Measurements from ENCODE around the gene SYNC.

SYNC gene

DNA sequence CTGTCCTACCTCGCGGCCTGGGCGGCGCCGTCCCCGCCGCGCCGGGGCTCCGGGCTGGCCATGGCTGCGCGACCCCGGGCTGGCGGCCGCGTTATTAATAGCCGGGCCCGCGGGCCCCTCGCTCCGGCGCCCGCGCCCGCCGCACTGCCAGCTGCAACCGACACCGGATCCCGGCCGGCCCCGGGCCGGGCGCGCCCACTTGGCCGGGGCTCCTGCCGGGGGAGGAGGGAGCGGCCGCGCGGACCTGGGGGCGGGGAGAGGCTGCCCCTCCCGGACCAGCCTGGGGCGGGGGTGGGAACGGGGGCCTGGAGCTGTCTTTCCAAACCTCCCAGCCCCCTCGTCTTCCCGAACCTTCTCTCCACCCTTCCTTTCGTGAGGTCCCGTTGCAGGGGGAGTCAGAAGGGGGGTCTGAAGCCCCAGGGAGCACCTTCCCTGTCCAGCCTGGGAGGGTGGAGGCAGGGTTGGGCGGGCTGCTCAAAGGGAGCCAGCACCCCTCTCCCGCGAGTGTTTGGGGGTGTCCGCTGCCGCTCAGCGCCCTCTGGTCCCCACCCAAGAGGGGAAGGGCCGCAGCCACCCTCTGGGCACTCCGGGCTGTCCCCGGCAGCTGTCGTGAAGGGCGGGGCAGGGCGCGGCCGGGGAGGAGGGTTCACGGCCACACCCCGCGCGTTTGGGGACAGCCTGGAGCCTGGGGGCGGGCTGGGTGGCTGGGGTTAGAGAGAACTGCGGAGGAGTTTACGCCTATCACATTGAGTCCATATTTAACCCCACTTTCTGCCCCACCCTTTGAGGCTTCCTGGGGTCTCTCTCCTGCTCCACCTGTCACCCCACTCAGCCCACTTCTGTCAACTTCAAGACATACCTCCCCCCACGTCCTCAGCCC lies at the start of gene SYNC:
TSS of gene SYNC (minus strand) at position 172 of the 880 bp plus-strand sequence. CDS start at position 62, 110 bp downstream.
- H3K36me3 ChIP-seq, result no peaks in the 10 kb centered on the region
- peaks cover 43% of the 10 kb centered on the region for H3K27me3 ChIP-seq
- H4K20me1 ChIP-seq, result peaks cover 15% of the 10 kb centered on the region; the same call in 1 of the 2 replicates
- H3K9me3 ChIP-seq, result no peaks in the 10 kb centered on the region
- H3K4me3 ChIP-seq, result peak within 1 kb of the TSS; percentile 66
- no peak for TF ChIP-seq Cebpa-rat (IDR thresholded peaks at IDR 0.05)
- H3K4me2 ChIP-seq, result peak within 1 kb of the TSS; percentile 98
- H3K4me1 ChIP-seq, result peaks cover 43% of the 10 kb centered on the region
- H3K9ac ChIP-seq, result peak within 1 kb of the TSS; percentile 38; the same call in 1 of the 2 replicates
- H3K27ac ChIP-seq, result no peak within 1 kb of the TSS

DNA sequence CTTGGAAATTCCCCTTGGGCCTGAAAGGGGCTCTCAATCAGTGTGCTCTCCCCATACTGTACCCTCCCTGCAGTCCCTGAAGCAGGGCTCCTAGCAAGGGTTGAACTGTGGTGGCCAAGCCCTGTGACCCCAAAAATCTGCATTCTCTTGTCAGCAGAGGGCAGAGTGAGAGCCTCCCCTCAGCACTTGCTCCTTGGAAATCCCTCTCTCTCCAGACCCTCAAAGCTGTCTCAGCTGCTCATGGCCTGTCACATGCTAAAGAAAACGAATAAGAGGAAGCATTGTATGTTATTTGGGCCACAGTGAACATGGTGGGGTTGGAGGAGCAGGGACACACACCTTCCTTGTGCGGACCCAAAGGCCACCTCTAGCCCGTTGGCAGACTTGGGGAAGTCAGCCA lies 47.2 kb upstream of the SYNC start:
- Histone ChIP-seq H3K27me3 (no peaks in the 10 kb centered on the region), H3K9ac (no peak overlapping the region), H3K27ac (no peak overlapping the region), H4K20me1 (no peaks in the 10 kb centered on the region), H3K4me3 (no peak overlapping the region), H3K9me3 (no peaks in the 10 kb centered on the region), H3K36me3 (no peaks in the 10 kb centered on the region), H3K4me1 (peaks cover 35% of the 10 kb centered on the region), H3K4me2 (no peak overlapping the region)
- no peak for TF ChIP-seq Cebpa-rat (IDR thresholded peaks at IDR 0.05)

DNA sequence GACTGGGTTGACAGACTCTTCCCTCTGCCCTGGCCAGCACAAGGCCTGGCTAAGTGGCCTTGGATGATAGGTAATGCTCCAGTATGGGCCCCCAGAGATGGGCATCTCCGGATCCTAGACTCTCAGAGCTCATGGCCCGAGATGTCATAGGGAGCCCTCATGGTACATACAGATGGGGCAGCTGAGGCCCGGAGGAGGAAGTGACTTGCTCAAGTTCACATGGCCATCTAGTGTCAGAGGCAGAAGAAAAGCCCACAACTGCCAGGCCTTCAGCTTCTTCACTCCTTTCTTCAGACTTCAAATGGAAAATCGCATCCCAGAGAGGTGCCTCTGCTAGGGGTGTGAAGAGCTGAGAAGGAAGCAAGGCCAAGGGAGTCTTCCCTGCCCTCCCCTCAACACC lies 46.8 kb upstream of the SYNC start:
- no peaks in the 10 kb centered on the region for H3K36me3 ChIP-seq
- H3K27ac ChIP-seq, result no peak overlapping the region
- H4K20me1 ChIP-seq, result no peaks in the 10 kb centered on the region
- no peaks in the 10 kb centered on the region for H3K27me3 ChIP-seq
- H3K9me3 ChIP-seq, result no peaks in the 10 kb centered on the region
- H3K4me3 ChIP-seq, result no peak overlapping the region
- H3K9ac ChIP-seq, result no peak overlapping the region
- peaks cover 38% of the 10 kb centered on the region for H3K4me1 ChIP-seq
- peak overlapping the region; percentile 6; the same call in 1 of the 2 replicates for H3K4me2 ChIP-seq
- TF ChIP-seq Cebpa-rat (IDR thresholded peaks at IDR 0.05), result no peak

DNA sequence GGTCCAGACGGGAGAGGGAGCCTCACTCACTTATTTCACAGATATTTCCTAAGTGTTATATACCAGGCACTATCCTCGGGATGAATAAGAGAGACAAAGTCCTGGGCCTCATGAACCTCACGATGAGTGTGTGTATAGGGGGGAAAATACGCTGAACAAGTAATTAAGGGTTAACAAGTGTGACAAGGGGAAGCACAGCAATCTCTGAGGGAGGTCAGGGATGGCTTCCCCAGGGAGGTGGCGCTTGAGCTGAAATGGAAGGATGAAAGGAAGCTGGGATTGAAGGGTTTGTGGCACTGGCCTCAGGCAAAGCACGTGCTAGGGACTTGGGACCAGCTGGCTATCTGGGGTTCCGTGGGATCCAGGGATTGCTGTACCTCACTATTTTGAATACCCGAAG lies 46.4 kb upstream of the SYNC start:
- no peak for TF ChIP-seq Cebpa-rat (IDR thresholded peaks at IDR 0.05)
- peak overlapping the region; percentile 6; the same call in 1 of the 2 replicates for H3K4me2 ChIP-seq
- H3K27me3 ChIP-seq, result no peaks in the 10 kb centered on the region
- no peak overlapping the region for H3K9ac ChIP-seq
- H3K36me3 ChIP-seq, result no peaks in the 10 kb centered on the region
- H3K9me3 ChIP-seq, result no peaks in the 10 kb centered on the region
- peaks cover 39% of the 10 kb centered on the region for H3K4me1 ChIP-seq
- no peak overlapping the region for H3K4me3 ChIP-seq
- H3K27ac ChIP-seq, result no peak overlapping the region
- no peaks in the 10 kb centered on the region for H4K20me1 ChIP-seq

DNA sequence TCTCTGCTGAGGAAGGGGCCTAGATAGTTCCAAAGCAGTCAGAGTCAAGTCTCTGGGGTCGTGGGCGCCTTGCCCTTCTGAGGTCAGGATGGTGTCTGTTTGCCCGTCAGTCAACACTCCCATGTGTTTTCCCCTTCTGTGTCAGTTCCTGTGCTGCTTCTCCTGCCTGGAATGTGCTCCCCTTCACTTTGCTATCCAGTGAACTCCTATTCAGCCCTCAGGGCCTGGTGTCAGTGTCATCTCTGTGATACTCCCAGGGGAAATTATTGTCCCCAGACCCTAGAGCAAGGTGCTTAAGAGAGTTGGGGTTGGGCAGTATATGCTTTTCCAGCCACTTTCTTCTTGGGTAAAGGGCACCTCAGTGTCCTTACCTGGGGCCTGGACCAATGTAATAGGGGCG lies 45.8 kb upstream of the SYNC start:
- H3K4me3 ChIP-seq, result no peak overlapping the region
- no peak overlapping the region for H3K27ac ChIP-seq
- no peak overlapping the region for H3K9ac ChIP-seq
- H3K36me3 ChIP-seq, result no peaks in the 10 kb centered on the region
- H3K4me2 ChIP-seq, result no peak overlapping the region
- H3K4me1 ChIP-seq, result peaks cover 41% of the 10 kb centered on the region
- H4K20me1 ChIP-seq, result no peaks in the 10 kb centered on the region
- peaks cover 4% of the 10 kb centered on the region; the same call in 1 of the 2 replicates for H3K27me3 ChIP-seq
- TF ChIP-seq Cebpa-rat (IDR thresholded peaks at IDR 0.05), result no peak
- no peaks in the 10 kb centered on the region for H3K9me3 ChIP-seq

GRCh38 chr1:32746130-32746529 lies 43.6 kb upstream of the SYNC start:
- no peak for TF ChIP-seq Cebpa-rat (IDR thresholded peaks at IDR 0.05)
- Histone ChIP-seq H3K4me2 (0 out of 2 replicates have a peak overlapping the region, but pooled peaks have one; percentile 7), H3K27ac (no peak overlapping the region)

DNA sequence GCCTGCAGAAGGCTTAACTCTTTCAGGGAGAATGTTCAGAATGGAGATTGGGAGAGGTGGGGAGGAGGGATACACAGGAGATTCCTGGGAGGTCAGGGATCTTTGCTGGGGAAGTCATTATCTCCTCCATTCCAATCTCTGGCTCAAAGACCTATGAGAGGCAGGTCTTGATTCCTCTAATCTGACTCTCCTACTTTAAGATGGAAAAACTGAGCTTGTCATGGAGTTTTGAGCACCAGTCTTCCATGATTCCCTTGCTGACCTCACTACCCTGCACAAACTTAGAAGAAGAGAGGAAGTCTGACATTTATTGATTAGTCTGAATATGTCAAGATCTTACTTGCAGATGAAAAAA lies 41.5 kb upstream of the SYNC start:
- Histone ChIP-seq H3K27me3 (peaks cover 36% of the 10 kb centered on the region; the same call in 1 of the 2 replicates), H3K4me2 (no peak overlapping the region), H3K36me3 (no peaks in the 10 kb centered on the region), H3K4me3 (no peak overlapping the region), H3K9ac (no peak overlapping the region), H3K27ac (no peak overlapping the region), H3K4me1 (peaks cover 60% of the 10 kb centered on the region), H4K20me1 (no peaks in the 10 kb centered on the region), H3K9me3 (no peaks in the 10 kb centered on the region)
- TF ChIP-seq Cebpa-rat (IDR thresholded peaks at IDR 0.05), result no peak

More at GRCh38 chr1:32746130-32746529, 43.6 kb upstream of the SYNC start:
- H3K4me1 ChIP-seq, result peaks cover 56% of the 10 kb centered on the region
- no peaks in the 10 kb centered on the region for H3K9me3 ChIP-seq
- H3K9ac ChIP-seq, result no peak overlapping the region
- H3K36me3 ChIP-seq, result no peaks in the 10 kb centered on the region
- H3K4me3 ChIP-seq, result no peak overlapping the region
- H3K27me3 ChIP-seq, result peaks cover 26% of the 10 kb centered on the region; the same call in 1 of the 2 replicates
- no peaks in the 10 kb centered on the region for H4K20me1 ChIP-seq

DNA sequence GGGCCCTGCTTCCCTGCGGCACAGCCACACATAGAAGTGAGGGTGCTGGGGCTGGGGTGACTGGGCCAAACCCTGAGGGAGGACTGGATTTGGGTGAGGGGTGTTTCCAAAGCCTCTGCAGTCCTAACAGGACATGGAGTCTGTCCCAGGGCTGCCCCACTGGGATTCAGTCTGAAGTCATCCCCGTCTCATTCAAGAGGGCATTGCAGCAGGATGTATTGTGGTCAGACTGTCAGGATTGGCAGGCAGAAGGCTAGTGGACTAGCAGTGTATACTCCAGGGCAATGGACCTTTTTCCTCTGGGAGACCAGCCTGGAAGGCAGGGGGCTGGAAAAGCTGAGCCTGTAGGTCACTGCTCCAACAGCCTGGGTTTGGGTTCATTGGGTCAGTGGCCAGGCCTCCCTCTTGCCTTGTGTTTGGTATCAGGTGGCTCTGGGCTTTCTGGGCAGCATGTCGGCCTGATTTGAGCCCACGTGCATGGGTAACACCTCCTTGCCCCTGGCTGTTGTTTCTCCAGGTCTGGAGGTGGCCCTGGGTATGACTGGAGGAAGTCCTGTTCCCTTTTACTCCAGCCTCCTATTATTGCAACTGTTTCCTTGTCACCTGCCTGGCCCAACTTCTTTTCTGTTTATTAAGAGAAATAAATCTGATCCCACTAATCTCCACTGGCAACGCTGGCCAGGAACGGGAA lies 41.0 kb upstream of the SYNC start:
- no peak overlapping the region for H3K4me3 ChIP-seq
- H3K36me3 ChIP-seq, result no peaks in the 10 kb centered on the region
- peaks cover 36% of the 10 kb centered on the region; the same call in 1 of the 2 replicates for H3K27me3 ChIP-seq
- H3K27ac ChIP-seq, result no peak overlapping the region
- no peaks in the 10 kb centered on the region for H4K20me1 ChIP-seq
- peaks cover 57% of the 10 kb centered on the region for H3K4me1 ChIP-seq
- H3K9ac ChIP-seq, result no peak overlapping the region
- H3K9me3 ChIP-seq, result no peaks in the 10 kb centered on the region
- TF ChIP-seq Cebpa-rat (IDR thresholded peaks at IDR 0.05), result no peak
- H3K4me2 ChIP-seq, result peak overlapping the region; percentile 94

DNA sequence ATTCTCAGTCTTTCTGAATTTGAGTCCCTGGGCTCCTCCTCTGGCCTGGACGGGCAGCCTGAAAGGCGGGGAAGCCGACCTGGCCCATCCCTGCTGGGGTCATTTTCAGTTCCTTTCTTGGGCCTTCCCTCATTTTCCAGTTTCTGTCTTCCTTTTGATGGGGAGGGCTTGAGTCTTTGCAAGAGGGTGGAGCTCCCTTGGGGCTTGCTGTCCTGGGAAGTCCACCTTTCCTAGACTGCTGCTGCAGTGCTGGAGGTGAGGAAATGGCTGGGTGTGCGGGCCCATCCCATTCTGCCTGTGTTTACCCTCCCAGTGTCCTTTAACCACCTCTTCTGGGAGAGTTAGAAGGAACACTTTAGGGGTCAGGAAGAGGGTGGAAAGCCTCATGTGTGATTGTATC lies 40.4 kb upstream of the SYNC start:
- TF ChIP-seq Cebpa-rat (IDR thresholded peaks at IDR 0.05), result no peak
- Histone ChIP-seq H3K36me3 (no peaks in the 10 kb centered on the region), H3K27ac (no peak overlapping the region), H3K9me3 (no peaks in the 10 kb centered on the region), H3K4me1 (peaks cover 57% of the 10 kb centered on the region), H3K9ac (no peak overlapping the region), H3K4me2 (peak overlapping the region; percentile 94), H4K20me1 (no peaks in the 10 kb centered on the region), H3K27me3 (peaks cover 36% of the 10 kb centered on the region; the same call in 1 of the 2 replicates), H3K4me3 (no peak overlapping the region)

All from BLaER1 (cell line).